Measurements from ENCODE around the gene NUDT22. TPM values are rescaled to one million over a fixed set of nuclear protein-coding genes. Genes with fewer than 3 reads are reported as not detected.
A peak's percentile ranks its signal among the peaks of the same experiment; 100 is the strongest.
"Not testable (repeated sequence)": the region's sequence is repeated elsewhere in the genome, so short reads cannot be mapped to it uniquely, and the experiment has no call there.

NUDT22 gene
- polyA plus RNA-seq, 4 donors = 40.0 to 140 (median 95.3) TPM

DNA sequence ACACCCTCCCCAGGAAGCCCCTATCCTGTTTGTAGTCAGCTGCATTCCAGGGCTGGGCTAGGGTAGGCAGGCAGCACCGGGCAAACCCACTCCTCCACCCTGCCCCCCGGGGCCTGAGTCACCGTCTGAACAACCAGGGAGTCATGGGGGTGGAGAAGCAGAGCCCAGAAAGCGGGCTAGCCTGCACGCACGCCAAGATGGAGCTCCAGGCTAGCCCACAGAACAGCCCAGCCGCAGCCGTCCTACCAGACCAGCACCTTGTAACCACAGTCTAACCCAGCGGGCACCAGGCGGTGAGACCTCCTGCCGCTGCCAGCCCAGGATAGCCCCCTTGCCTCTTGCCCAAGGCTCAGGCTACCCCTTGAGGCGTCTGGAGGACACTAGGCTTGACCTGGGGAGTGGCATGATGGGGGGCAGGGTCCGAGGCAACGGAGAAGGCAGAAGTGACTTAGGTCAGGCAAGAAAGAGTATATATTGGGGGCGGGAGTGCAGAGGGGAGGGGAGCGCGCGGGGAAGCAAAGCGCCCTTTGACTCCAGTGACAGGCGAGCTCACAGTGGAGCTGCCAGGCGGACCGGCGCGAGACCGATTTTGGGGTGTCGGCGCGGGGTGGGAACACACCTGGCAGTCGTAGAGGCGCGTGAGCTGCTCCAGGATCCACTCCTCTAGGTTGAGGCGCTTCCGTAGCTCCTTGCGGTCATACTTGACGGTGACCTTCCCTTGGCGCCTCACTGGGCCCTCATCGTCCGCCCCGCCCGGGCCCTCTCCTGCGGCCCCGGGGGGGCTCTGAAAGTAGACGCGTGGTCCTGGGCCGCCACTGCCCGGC lies 19.9 kb downstream of the NUDT22 start:
- Histone ChIP-seq H3K4me1 (ENCODE audit: control insufficient read depth in 3 of 3, insufficient read depth in 2 of 3, low read depth in 1 of 3, low read length in 2 of 3) (peaks cover 0 to 56% (median 3%) of the 10 kb centered on the region in 3 donors), H3K9me3 (ENCODE audit: control insufficient read depth in 2 of 2, insufficient read depth in 1 of 2, low read depth in 1 of 2, low read length in 1 of 2) (no peaks in the 10 kb centered on the region), H3K27ac (ENCODE audit: low read depth in 1 of 3, low read length in 2 of 3) (peak overlapping the region; percentile 90 to 97 (median 94)), H3K36me3 (ENCODE audit: control insufficient read depth in 3 of 3, insufficient read depth in 2 of 3, low read depth in 1 of 3, low read length in 3 of 3) (peaks cover 0 to 40% (median 5%) of the 10 kb centered on the region in 3 donors), H3K4me3 (ENCODE audit: low read depth in 1 of 3, low read length in 3 of 3) (peak overlapping the region; percentile 68 to 97 (median 71)), H3K27me3 (ENCODE audit: control insufficient read depth in 3 of 3, insufficient read depth in 3 of 3, low read length in 3 of 3) (no peaks in the 10 kb centered on the region)
- DNase-seq (peak; percentile 80 to 82), FAIRE-seq (no peak)
- 0 to 1% (median 1%) methylated on average over 26 to 46 of the region's 46 CpGs for WGBS, 3 donors

DNA sequence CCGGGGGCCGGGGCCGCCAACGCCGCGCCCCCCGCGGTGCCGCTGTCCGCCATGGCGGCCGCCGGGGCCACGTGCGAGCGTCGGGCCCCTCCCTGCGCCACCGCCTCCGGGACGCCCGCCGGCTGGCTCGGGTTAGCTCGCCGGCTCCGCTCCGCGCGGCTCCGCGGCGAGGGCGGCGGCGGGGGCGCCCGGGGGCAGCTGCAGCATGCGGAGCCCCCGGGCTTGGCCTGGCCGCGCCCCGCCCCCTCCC lies 20.5 kb downstream of the NUDT22 start:
- not testable (repeated sequence) for H3K9me3 ChIP-seq (ENCODE audit: control insufficient read depth in 2 of 2, insufficient read depth in 1 of 2, low read depth in 1 of 2, low read length in 1 of 2); FAIRE-seq; DNase-seq; H3K27me3 ChIP-seq (ENCODE audit: control insufficient read depth in 3 of 3, insufficient read depth in 3 of 3, low read length in 3 of 3)
- Histone ChIP-seq H3K27ac (ENCODE audit: low read depth in 1 of 3, low read length in 2 of 3) (peak overlapping the region; percentile 90 to 97 (median 94)), H3K4me1 (ENCODE audit: control insufficient read depth in 3 of 3, insufficient read depth in 2 of 3, low read depth in 1 of 3, low read length in 2 of 3) (peaks cover 0 to 57% (median 3%) of the 10 kb centered on the region in 3 donors), H3K4me3 (ENCODE audit: low read depth in 1 of 3, low read length in 3 of 3) (peak overlapping the region; percentile 68 to 97 (median 71)), H3K36me3 (ENCODE audit: control insufficient read depth in 3 of 3, insufficient read depth in 2 of 3, low read depth in 1 of 3, low read length in 3 of 3) (peaks cover 0 to 40% (median 5%) of the 10 kb centered on the region in 3 donors)
- 0 to 2% (median 0%) methylated on average over 1 to 43 of the region's 43 CpGs for WGBS, 3 donors

DNA sequence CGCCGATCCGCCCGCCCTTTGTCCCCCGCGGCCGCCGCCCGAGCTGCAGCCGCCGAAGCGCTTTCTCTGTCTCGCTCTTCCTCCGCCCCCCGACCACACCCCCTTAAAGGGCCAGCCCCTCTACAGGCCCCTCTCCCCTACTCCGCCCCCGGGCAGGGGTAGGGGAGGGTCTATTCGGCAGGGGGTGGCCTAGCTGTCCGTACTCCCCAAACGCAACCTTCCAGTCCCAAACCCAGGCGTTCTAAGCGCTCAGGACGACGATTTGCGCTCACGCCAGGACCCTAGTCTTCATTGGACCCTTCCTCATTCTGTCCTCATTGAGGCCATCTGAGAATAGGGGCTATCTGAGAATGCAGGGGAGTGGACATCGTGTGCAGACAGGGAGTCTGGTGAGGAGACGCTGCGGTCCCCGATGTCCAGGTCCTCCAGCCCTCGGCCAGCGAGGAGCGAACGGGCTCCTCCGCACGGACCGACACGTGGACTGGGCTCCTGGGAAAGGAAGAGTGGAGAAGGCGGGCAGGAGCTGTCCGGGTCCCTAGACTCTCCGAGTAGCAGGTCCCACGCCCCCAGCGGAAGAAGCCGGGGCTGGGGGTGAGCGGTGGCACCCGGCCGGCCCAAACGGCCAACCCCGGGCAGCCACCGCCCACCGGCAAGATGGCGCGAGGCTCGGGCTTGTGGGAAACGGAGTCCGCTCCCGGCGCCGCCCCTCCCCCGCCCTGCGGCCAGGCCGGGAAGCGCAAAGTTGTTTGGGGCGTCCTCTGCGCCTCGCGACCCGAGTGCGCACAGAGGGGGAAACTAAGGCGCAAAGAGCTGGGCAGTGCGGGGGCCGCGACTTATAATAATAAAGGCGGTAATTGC lies 21.0 kb downstream of the NUDT22 start, which contains the start of gene PPP1R14B:
Gene PPP1R14B, minus strand, starts transcription at position 73 of the 858 bp plus-strand sequence. CDS start 270 bp downstream, outside the sequence.
- no peak for FAIRE-seq
- H3K4me1 ChIP-seq (ENCODE audit: control insufficient read depth in 3 of 3, insufficient read depth in 2 of 3, low read depth in 1 of 3, low read length in 2 of 3) = peaks cover 0 to 55% (median 3%) of the 10 kb centered on the region in 3 donors
- WGBS, 3 donors = 1 to 2% (median 1%) methylated on average over 52 to 74 of the region's 74 CpGs

DNA sequence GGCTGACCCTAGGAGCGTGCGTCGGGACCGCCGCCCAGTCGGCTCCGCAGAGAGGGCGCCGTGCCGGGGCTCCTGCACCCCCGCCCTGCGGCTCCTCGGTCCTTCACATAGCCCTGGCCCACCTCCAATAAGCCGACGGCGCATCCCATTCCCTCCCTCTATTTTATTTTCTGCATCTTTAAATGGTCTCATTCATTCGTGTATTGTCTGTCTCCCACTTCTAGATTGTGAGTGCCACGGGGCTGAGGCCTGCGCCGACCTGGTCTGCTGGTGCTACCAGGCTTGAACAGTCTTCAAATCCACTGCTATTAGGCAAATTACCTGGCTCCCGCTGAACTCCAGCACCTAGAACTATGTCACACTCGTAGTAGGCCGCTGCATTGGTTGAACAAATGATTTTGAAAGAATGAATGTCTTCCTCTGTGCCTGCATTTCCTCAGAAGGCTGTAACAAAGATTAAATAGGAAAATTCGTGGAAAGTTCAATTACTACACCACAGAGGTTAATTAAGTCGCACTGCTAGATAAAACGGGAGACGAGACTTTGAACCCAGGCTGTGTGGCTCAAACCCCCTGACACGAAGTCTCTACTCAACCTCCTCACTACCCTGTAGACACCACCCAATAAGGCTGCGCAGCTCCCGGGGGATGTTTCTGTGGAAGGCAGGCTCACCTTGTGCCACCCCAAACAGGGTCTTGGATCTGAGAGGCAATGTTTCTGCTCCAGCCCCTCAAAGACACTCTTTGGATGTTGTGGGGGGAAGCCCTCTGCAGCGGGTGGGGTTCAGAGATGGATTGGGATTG lies 21.9 kb downstream of the NUDT22 start:
- peak overlapping the region; percentile 43 to 98 (median 82) for H3K27ac ChIP-seq (ENCODE audit: low read depth in 1 of 3, low read length in 2 of 3)
- H3K36me3 ChIP-seq (ENCODE audit: control insufficient read depth in 3 of 3, insufficient read depth in 2 of 3, low read depth in 1 of 3, low read length in 3 of 3) = peaks cover 0 to 35% (median 5%) of the 10 kb centered on the region in 3 donors
- H3K4me3 ChIP-seq (ENCODE audit: low read depth in 1 of 3, low read length in 3 of 3) = peak overlapping the region; percentile 48 to 87 (median 71)
- FAIRE-seq (no peak), DNase-seq (peak; percentile 48 to 72)
- H3K9me3 ChIP-seq (ENCODE audit: control insufficient read depth in 2 of 2, insufficient read depth in 1 of 2, low read depth in 1 of 2, low read length in 1 of 2) = no peaks in the 10 kb centered on the region
- peaks cover 0 to 47% (median 3%) of the 10 kb centered on the region in 3 donors for H3K4me1 ChIP-seq (ENCODE audit: control insufficient read depth in 3 of 3, insufficient read depth in 2 of 3, low read depth in 1 of 3, low read length in 2 of 3)
- H3K27me3 ChIP-seq (ENCODE audit: control insufficient read depth in 3 of 3, insufficient read depth in 3 of 3, low read length in 3 of 3) = no peaks in the 10 kb centered on the region
- 15 to 35% (median 25%) methylated on average over 30 to 31 of the region's 31 CpGs for WGBS, 3 donors

More for the DNA sequence above, 21.0 kb downstream of the NUDT22 start, which contains the start of gene PPP1R14B:
- peak; percentile 86 to 91 for DNase-seq
- Histone ChIP-seq H3K4me3 (ENCODE audit: low read depth in 1 of 3, low read length in 3 of 3) (peak within 1 kb of the TSS; percentile 68 to 97 (median 71)), H3K36me3 (ENCODE audit: control insufficient read depth in 3 of 3, insufficient read depth in 2 of 3, low read depth in 1 of 3, low read length in 3 of 3) (peaks cover 0 to 40% (median 5%) of the 10 kb centered on the region in 3 donors), H3K27ac (ENCODE audit: low read depth in 1 of 3, low read length in 2 of 3) (peak within 1 kb of the TSS; percentile 90 to 98 (median 97)), H3K27me3 (ENCODE audit: control insufficient read depth in 3 of 3, insufficient read depth in 3 of 3, low read length in 3 of 3) (no peaks in the 10 kb centered on the region), H3K9me3 (ENCODE audit: control insufficient read depth in 2 of 2, insufficient read depth in 1 of 2, low read depth in 1 of 2, low read length in 1 of 2) (no peaks in the 10 kb centered on the region)

DNA sequence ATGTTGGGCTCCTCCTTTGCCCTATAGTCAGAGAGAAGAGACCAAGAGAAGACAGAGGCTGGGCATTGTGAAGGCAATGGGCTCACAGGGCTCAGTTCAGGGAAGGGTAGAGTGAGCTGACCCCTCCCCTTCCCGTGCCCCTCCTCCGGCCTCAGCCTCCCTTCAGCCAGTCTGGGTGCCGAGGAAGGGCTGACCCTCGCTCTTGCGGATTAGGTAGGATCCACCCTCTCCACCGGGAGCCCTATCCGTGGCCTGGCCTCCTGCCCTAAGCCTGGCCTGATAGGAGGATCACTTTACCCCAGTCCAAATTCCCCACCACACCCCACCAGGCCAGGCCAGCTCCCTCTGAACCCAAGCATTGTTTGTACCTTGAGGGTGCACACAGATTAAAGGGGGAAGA lies 22.5 kb downstream of the NUDT22 start:
- no peaks in the 10 kb centered on the region for H3K9me3 ChIP-seq (ENCODE audit: control insufficient read depth in 2 of 2, insufficient read depth in 1 of 2, low read depth in 1 of 2, low read length in 1 of 2)
- no peak for FAIRE-seq
- DNase-seq = peak in 1 of 2 donors; percentile 58
- 9 to 63% (median 43%) methylated on average over 6 to 7 of the region's 7 CpGs for WGBS, 3 donors
- peaks cover 0 to 47% (median 3%) of the 10 kb centered on the region in 3 donors for H3K4me1 ChIP-seq (ENCODE audit: control insufficient read depth in 3 of 3, insufficient read depth in 2 of 3, low read depth in 1 of 3, low read length in 2 of 3)
- H3K36me3 ChIP-seq (ENCODE audit: control insufficient read depth in 3 of 3, insufficient read depth in 2 of 3, low read depth in 1 of 3, low read length in 3 of 3) = peaks cover 0 to 35% (median 5%) of the 10 kb centered on the region in 3 donors
- peak overlapping the region in 1 of 3 donors; percentile 10 for H3K4me3 ChIP-seq (ENCODE audit: low read depth in 1 of 3, low read length in 3 of 3)
- peak overlapping the region in 2 of 3 donors; percentile 43 to 82 for H3K27ac ChIP-seq (ENCODE audit: low read depth in 1 of 3, low read length in 2 of 3)
- no peaks in the 10 kb centered on the region for H3K27me3 ChIP-seq (ENCODE audit: control insufficient read depth in 3 of 3, insufficient read depth in 3 of 3, low read length in 3 of 3)

DNA sequence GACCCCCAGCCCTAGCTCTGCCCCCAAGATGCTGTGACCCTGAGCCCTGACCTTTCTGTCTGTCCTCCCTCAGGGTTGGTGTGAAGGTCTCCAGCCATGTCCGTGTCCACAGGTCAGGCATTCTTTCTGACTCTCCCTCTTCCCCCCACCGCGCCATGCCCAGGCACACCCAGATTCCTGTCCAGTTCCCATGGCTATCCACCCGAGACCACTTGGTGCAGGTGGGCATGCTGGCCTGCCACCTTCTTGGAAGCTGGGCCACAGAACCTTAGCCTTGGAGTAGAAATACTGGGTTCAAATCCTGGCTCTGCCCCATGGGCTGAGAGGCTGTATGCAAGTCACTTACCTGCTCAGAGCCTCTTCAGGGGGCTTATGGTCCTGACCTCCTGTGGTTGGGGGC lies 23.0 kb downstream of the NUDT22 start:
- DNase-seq (no peak), FAIRE-seq (no peak)
- H3K9me3 ChIP-seq (ENCODE audit: control insufficient read depth in 2 of 2, insufficient read depth in 1 of 2, low read depth in 1 of 2, low read length in 1 of 2) = no peaks in the 10 kb centered on the region
- no peaks in the 10 kb centered on the region for H3K27me3 ChIP-seq (ENCODE audit: control insufficient read depth in 3 of 3, insufficient read depth in 3 of 3, low read length in 3 of 3)
- peaks cover 0 to 47% (median 3%) of the 10 kb centered on the region in 3 donors for H3K4me1 ChIP-seq (ENCODE audit: control insufficient read depth in 3 of 3, insufficient read depth in 2 of 3, low read depth in 1 of 3, low read length in 2 of 3)
- no peak overlapping the region for H3K4me3 ChIP-seq (ENCODE audit: low read depth in 1 of 3, low read length in 3 of 3)
- WGBS, 3 donors = 73 to 88% (median 80%) methylated on average over 4 of the region's 4 CpGs
- H3K27ac ChIP-seq (ENCODE audit: low read depth in 1 of 3, low read length in 2 of 3) = peak overlapping the region in 1 of 3 donors; percentile 82
- H3K36me3 ChIP-seq (ENCODE audit: control insufficient read depth in 3 of 3, insufficient read depth in 2 of 3, low read depth in 1 of 3, low read length in 3 of 3) = peaks cover 0 to 35% (median under 1%) of the 10 kb centered on the region in 3 donors

DNA sequence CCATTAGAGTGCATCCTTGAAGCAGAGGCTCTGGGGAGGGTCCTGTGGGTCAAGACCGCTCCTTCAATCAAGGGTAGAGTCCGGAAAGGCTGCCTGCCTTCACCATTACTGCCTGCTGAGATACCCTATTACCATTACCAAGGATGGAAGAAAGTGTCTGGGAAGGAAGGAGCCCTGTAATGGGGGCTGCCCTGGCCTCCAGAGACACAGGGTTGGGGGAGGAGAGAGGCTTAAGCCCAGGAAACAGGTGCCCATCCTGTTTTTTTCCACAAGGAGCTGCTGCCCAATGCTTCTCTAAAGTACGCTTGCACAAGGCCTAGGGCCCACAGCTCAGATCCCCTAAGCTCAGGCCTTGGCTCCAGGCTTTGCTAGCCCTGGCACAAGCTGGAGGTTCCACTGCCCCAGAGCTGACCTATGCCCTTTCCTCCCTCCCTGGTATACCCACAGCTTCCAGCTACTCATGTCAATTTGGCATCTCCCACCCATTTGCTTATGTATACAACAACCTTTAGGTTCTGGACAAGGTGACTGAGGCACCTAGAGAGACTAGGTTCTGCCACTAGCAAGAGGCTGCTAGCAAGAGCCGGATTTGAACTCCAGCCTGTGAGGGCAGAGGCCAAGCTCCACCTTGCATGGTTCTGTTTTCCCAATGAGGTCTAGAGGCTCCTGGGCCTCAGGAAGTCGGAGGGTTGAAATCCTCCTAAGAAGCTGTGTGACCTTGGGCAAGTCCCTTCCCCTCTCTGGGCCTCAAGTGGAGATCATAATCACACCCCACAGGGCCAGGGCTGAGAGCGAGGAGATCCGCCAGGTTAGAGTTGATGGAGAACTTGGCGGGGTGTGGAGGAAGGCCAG lies 23.7 kb downstream of the NUDT22 start:
- 72 to 84% (median 75%) methylated on average over 8 of the region's 8 CpGs for WGBS, 3 donors
- FAIRE-seq = no peak
- H3K27ac ChIP-seq (ENCODE audit: low read depth in 1 of 3, low read length in 2 of 3) = peak overlapping the region in 1 of 3 donors; percentile 16

More for the DNA sequence above, 23.7 kb downstream of the NUDT22 start:
- Histone ChIP-seq H3K36me3 (ENCODE audit: control insufficient read depth in 3 of 3, insufficient read depth in 2 of 3, low read depth in 1 of 3, low read length in 3 of 3) (peaks cover 2 to 35% (median 5%) of the 10 kb centered on the region in 3 donors), H3K27me3 (ENCODE audit: control insufficient read depth in 3 of 3, insufficient read depth in 3 of 3, low read length in 3 of 3) (no peaks in the 10 kb centered on the region), H3K9me3 (ENCODE audit: control insufficient read depth in 2 of 2, insufficient read depth in 1 of 2, low read depth in 1 of 2, low read length in 1 of 2) (no peaks in the 10 kb centered on the region), H3K4me3 (ENCODE audit: low read depth in 1 of 3, low read length in 3 of 3) (no peak overlapping the region), H3K4me1 (ENCODE audit: control insufficient read depth in 3 of 3, insufficient read depth in 2 of 3, low read depth in 1 of 3, low read length in 2 of 3) (peaks cover 0 to 47% (median 3%) of the 10 kb centered on the region in 3 donors)
- DNase-seq = peak in 1 of 2 donors; percentile 48

Measured in small intestine (tissue), 7 donors.